Retinal pigment epithelial cell (primary cell): ENCODE data around the gene TTC33.
"Not testable (repeated sequence)": the region's sequence is repeated elsewhere in the genome, so short reads cannot be mapped to it uniquely, and the experiment has no call there.

Experiments used
- DNase-seq: peaks from one replicate; pipeline ENCODE4 v3.0.0-alpha.2; 2010; ENCODE audit warnings: low read depth
- H3K4me3 ChIP-seq: 2 replicates; pipeline ENCODE4 v1.5.1; 2011; ENCODE audit warnings: mild to moderate bottlenecking, low read length, control low read depth, moderate library complexity
- TF ChIP-seq, protein P1 (sequence below): conservative IDR thresholded peaks from 2 replicates; pipeline ENCODE4 v1.5.1; 2011; ENCODE audit warnings: low read depth, low read length, control low read depth, inconsistent platforms

The TTC33 gene

DNA sequence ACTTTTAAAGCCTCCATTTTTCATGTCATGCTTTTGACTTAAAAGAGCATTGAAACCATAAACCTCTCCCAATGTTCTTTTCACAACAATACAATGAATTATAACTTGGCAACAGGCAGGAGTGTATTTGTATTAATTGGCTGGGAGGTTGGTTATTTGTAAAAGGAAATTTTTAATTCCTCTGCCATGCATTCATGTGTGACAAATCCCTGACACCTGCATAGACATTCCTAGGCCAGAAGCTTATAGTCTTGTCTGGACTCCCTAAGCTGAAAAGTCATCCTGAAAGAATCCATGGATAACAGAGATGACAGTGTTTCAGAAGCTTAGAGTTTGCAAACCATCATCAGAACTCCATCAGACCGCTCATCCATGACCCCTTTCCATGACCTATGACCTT lies 152.4 kb downstream of the TTC33 start:
- peak; percentile 84 for DNase-seq
- no peak overlapping the region for H3K4me3 ChIP-seq
- TF ChIP-seq, protein P1, sequence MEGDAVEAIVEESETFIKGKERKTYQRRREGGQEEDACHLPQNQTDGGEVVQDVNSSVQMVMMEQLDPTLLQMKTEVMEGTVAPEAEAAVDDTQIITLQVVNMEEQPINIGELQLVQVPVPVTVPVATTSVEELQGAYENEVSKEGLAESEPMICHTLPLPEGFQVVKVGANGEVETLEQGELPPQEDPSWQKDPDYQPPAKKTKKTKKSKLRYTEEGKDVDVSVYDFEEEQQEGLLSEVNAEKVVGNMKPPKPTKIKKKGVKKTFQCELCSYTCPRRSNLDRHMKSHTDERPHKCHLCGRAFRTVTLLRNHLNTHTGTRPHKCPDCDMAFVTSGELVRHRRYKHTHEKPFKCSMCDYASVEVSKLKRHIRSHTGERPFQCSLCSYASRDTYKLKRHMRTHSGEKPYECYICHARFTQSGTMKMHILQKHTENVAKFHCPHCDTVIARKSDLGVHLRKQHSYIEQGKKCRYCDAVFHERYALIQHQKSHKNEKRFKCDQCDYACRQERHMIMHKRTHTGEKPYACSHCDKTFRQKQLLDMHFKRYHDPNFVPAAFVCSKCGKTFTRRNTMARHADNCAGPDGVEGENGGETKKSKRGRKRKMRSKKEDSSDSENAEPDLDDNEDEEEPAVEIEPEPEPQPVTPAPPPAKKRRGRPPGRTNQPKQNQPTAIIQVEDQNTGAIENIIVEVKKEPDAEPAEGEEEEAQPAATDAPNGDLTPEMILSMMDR = no peak

DNA sequence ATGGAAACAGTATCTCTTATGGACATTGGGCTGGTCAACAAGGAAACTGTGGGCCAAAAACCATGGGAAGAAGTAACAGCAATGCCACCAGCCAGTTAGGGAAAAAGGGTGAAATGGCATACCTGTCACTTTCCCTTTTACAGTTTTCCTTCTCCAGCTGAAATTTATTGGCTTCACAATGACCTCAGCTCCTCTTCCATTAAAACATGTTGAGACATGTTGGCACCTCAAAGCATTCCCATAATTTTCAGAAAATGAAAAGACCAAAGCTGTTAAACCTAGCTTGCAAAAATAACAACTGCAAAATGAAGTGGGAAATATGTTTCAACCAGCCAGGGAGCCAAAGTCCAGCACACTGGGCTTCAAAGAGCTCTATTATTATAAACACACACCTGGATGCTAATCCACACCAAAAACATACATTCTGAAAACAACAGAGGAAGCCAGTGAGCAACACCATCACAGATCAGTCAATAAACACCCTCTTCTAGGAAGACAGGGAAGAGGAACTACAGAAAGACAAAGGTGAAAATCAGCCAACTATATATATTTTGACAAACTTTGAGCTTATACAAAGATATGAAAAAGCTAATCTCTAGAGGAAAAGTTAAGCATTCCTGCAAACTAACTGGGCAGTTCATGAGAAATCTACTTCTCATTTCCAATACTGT lies 154.4 kb downstream of the TTC33 start:
- TF ChIP-seq, protein P1 = no peak
- no peak overlapping the region for H3K4me3 ChIP-seq
- DNase-seq = no peak

DNA sequence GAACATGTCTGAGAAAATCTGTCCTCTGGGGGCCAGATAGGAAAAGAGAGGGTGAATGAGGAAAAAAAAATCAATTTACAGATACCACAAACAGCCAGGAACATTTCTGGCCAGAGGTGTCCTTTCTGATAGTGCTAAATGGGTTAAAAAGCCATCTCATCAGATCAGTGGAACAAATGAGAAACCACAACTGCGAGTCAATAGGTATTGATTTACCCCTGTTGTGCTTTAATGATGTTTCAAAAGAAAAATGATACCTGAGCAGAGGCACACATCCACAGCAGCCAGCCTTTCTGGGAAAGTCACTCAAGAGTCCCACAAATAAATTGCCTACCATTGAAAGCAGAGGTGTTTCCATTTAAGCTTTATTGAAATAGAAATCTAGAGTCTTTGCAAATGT lies 155.4 kb downstream of the TTC33 start:
- no peak for DNase-seq
- TF ChIP-seq, protein P1 = no peak
- H3K4me3 ChIP-seq = no peak overlapping the region

DNA sequence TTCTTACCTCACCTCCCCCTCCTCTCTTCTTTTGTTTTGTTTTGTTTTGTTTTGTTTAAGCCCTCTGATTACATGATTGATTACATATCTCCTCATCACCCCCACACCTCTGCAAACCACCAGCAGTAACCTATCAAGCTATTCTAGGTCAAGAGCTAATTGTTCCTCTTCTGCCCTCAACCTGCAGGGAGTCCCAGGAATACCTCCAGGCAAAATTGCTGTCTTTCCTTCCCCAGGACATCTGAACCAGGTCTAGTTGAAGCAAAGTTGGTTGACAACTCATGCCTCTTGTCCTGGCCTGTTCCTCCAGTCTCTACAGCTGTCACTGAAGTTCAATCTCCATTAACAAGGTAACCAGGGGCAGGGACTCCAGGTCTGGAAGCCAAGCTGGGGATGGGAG lies 156.1 kb downstream of the TTC33 start:
- H3K4me3 ChIP-seq = no peak overlapping the region
- DNase-seq = no peak
- TF ChIP-seq, protein P1 = no peak

DNA sequence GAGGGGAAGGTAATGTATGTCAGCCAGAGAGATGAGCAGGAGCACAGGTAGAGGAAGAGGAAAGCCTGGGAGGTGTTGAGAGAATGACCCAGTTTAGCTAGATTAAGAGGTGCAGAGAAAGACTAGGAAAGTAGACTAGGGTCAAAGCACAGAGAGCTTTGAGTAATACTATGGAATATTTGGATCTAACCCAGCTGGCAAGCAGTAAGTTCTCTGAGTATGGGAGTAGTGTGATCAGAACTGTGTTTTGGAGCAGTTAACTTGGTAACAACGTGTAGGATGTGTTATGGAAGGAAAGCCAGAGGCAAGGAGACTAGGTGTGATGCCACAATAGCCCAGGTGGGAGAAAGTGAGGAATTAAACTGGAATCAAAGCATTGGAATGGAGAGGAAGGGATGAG lies 160.9 kb downstream of the TTC33 start:
- DNase-seq = peak; percentile 44
- TF ChIP-seq, protein P1 = no peak
- H3K4me3 ChIP-seq = no peak overlapping the region

DNA sequence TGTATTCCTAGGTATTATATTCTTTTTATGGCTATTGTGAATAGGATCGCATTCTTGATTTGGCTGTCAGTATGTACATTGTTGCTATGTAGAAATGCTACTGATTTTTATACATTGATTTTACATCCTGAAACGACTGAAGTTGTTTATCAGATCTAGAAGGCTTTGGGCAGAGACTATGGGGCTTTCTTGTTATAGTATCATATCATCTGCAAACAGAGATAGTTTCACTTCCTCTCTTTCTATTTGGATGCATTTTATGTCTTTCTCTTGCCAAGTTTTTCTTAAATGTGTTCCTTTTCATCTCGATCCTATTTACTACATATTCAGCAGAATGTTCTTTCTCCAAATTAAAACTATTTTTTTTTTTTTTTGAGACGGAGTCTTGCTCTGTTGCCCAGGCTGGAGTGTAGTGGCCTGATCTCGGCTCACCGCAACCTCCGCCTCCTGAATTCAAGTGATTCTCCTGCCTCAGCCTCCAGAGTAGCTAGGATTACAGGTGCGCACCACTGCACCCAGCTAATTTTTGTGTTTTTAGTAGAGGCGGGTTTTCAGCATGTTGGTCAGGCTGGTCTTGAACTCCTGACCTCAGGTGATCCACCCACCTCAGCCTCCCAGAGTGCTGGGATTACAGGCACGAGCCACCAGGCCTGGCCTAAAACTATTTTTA lies 163.9 kb downstream of the TTC33 start:
- DNase-seq, H3K4me3 ChIP-seq: not testable (repeated sequence)

DNA sequence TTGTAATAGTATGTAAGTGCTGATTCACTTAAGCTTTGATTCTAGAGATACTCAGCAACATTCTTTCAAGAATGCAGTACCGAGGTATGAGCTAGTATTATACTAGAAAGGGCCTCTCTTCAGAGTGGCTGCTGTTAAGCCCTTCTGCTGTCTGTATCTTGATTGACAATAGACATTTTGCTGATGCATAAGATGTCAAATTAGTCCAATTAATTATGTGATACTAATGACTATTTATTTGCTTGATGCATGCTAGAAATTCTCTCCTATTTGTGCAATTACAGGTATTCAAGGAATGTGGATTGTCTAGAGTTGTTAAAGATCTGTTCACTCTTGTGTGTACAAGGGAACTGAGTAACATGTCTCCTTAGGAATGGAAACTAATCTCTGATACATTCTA lies 168.4 kb downstream of the TTC33 start:
- peak; percentile 54 for DNase-seq
- no peak overlapping the region for H3K4me3 ChIP-seq
- TF ChIP-seq, protein P1 = no peak
